Right ventricle myocardium inferior (tissue), 1 donor: ENCODE data around the gene NSL1. TPM values are rescaled to one million over a fixed set of nuclear protein-coding genes. Genes with fewer than 3 reads are reported as not detected.
"Not testable (repeated sequence)": the region's sequence is repeated elsewhere in the genome, so short reads cannot be mapped to it uniquely, and the experiment has no call there.

Source experiments
- ATAC-seq: fragments of 200-7000 bp; cut with Tn5 transposase; one replicate; pipeline ENCODE4 v1.9.1; 2020; ENCODE audit warnings: mild to moderate bottlenecking, moderate library complexity
- DNase-seq: peaks from one replicate; pipeline ENCODE4 v3.0.0; 2021; ENCODE audit errors: missing footprints
- intact Hi-C: fragments of 100-400 bp; cut with DNase I; formaldehyde crosslinking; loops from one replicate; pipeline ENCODE4 v1.11.0; 2022
- total RNA-seq: library from RNA; stranded (reverse); fragmentation: NEBNext Ultra II Directional; extraction: Animal tissue kit (Norgen Biotek cat#: 25700); gene quantifications from one replicate; pipeline ENCODE4 v1.2.1, GENCODE V29; 2021
- donor health status: DM: no; HTN: yes; CAD: no; lungs with severe emphysema.

NSL1 gene
- total RNA-seq, 1 donor from 2014 or later, result 26.7 TPM

DNA sequence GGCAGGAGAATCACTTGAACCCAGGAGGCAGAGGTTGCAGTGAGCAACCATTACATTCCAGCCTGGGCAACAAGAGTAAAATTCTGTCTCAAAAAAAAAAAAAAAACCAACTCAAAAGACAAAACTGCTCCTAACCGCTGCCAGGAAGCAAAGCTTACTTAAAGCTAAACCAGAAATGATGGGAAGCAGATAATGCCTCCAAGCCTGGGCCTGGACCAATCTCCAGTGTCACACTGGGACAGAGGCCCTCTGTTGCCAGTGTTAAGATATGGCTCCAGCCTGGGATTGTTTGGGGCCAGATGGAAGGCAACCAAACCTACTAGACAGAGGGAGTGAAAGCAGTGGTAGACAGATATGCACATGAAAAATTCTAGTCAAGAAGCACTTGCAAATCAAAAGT lies 36.9 kb downstream of the NSL1 start:
- DNase-seq (no peak), ATAC-seq (peak; percentile 67)
- intact Hi-C loops, result no loop called here

GRCh38 chr1:212754193-212754592 lies 37.4 kb downstream of the NSL1 start:
- DNase-seq (no peak), ATAC-seq (no peak)
- intact Hi-C loops, result no loop called here

- DNase-seq, result no peak
- no peak for ATAC-seq
- intact Hi-C loops, result no loop called here
Measured at GRCh38 chr1:212753749-212754148, 37.8 kb downstream of the NSL1 start.

GRCh38 chr1:212752934-212753497 lies 38.6 kb downstream of the NSL1 start:
- ATAC-seq (no peak), DNase-seq (no peak)
- intact Hi-C loops, result no loop called here

- no peak for DNase-seq
- intact Hi-C loops, result no loop called here
- ATAC-seq, result peak; percentile 64
Measured at GRCh38 chr1:212752252-212752933, 39.2 kb downstream of the NSL1 start.

DNA sequence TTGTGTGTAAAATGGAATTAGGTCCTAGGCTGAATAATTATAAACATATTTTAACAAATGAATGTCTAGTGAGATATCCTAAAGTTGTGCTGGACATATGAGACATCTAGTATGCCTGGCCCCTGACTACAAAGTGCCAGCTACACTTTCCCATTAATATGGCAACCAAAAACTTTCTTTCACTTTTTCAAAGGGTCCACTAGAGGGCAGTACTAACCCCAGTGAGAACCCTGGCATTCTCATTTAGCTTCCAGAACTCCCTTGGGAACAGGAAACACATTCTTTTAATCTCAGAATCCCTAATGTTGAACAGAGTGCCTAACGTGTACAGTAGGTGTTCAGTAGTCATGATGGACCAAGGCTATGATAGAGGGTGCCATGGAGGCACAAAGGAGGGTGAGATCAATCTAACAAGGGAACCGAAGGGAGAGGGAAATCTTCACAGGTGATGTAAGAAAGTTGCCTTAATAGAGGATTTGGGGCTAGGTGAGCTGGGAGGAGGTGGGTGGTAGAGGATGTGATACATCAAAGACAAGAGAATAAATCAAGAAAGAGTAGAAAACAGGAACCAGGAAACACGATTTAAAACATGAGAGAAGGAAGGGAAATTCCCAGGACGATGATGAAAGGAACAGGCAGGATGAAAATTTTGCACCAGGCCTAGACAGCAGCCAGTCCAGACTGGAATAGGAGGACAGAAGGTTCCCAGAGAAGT lies 41.6 kb downstream of the NSL1 start:
- DNase-seq (no peak), ATAC-seq (peak; percentile 34)
- intact Hi-C loops, result no loop called here

DNA sequence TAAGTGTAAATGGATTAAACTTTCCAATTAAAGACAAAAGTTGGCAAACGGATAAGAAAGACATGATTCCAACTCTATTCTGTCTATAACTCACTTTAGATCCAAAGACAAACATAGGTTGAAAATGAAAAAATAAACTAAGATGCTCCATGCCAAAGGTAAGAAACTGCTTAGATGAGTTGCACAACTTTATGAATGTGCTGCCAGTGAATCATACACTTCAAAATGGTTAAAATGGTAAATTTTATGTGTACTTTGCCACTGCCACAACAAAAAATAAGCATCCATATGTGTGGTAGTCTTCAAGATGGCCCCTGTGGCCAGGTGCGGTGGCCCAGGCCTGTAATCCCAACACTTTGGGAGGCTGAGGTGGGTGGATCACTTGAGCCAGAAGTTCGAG lies 45.0 kb downstream of the NSL1 start:
- intact Hi-C loops, result no loop called here

DNA sequence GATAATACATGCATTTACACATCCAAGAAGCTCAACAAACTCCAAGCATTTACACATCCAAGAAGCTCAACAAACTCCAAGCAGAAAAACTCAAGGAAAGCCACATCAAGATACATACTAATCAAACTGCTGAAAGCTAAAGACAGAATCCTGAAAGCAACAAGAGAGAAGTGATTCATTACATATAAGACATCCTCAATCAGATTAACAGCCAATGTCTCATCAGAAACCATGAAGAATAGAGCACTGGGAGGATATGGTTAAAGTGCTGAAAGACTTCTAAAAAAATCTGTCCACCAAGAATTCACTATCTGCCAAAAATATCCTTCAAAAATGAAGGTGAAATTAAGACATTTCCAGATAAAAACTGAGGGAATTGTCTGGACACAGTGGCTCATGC lies 46.3 kb downstream of the NSL1 start:
- no peak for ATAC-seq
- DNase-seq, result no peak
- intact Hi-C loops, result no loop called here

More for the DNA sequence above, 45.0 kb downstream of the NSL1 start:
- ATAC-seq (no peak), DNase-seq (no peak)

DNA sequence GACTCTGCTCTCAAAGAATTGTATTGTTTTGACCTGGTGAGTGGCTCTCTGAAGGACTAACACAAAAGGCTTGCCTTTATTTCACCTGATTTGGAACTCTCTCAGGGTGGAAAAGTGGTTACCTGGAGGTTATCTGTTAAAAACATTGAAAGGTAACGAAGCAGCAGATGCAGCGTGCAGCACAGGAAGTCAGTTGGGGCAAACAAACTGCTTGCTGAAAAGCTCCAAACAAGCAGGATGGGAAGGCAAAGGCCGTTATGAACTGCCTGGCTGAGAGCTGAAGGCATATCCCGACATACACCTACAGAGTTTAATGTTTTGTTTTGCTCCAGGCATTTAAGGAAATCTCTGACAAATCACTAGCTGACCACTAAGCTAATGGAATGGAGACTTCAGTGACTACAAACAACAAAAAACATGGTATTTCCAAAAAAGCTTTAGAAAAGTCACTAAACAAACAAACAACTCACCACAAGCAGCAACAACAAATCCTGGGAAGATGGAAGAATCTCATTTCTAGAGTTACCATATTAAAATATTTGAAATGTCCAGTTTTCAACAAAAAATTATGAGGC lies 47.6 kb downstream of the NSL1 start:
- DNase-seq (no peak), ATAC-seq (no peak)
- intact Hi-C loops, result loop anchor here (5.0 kb wide), 1 partner anchor 902 kb away; no protein-coding TSS in a partner anchor

GRCh38 chr1:212738330-212738729 lies 53.2 kb downstream of the NSL1 start:
- intact Hi-C loops, result no loop called here
- DNase-seq, result no peak
- ATAC-seq, result no peak

- DNase-seq (no peak), ATAC-seq (no peak)
- intact Hi-C loops, result no loop called here
Measured at GRCh38 chr1:212737559-212737958, 54.0 kb downstream of the NSL1 start.

DNA sequence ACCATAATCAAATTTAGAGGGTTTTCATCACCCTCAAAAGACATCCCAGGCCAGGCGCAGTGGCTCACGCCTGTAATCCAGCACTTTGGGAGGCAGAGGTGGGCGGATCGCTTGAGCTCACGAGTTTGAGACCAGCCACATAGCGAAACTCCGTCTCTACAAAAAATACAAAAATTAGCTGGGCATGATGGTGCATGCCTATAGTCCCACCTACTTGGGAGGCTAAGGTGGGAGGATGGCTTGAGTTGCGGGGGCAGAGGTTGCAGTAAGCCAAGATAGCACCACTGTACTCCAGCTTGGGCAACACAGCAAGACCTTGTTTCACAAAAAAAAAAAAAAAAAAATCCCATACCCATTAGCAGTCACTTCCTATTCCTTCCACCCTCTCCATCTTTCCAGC lies 58.5 kb downstream of the NSL1 start:
- DNase-seq, result no peak
- intact Hi-C loops, result no loop called here
- no peak for ATAC-seq

GRCh38 chr1:212731630-212732029 lies 59.9 kb downstream of the NSL1 start:
- no peak for ATAC-seq
- DNase-seq, result no peak
- intact Hi-C loops, result no loop called here

DNA sequence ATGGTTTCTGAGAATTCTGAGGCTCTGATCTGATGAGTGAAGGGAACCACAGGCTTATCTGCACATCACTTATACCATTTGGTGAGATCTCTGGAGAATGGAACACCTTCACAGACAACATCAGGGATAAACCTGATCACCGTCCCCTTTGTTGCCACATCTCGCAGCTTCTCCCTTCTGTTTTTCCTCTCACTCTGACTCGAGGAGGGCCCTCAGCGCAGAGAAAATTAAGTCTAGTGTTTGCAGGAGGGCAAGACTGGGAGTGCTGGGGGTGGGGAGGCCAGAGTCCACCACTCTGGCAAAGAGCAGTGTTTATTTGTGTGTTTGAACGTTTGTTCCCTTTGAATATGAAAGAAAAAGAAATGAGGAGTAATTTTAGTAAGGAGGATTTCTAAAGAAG lies 63.0 kb downstream of the NSL1 start:
- ATAC-seq (no peak), DNase-seq (no peak)
- intact Hi-C loops, result no loop called here

DNA sequence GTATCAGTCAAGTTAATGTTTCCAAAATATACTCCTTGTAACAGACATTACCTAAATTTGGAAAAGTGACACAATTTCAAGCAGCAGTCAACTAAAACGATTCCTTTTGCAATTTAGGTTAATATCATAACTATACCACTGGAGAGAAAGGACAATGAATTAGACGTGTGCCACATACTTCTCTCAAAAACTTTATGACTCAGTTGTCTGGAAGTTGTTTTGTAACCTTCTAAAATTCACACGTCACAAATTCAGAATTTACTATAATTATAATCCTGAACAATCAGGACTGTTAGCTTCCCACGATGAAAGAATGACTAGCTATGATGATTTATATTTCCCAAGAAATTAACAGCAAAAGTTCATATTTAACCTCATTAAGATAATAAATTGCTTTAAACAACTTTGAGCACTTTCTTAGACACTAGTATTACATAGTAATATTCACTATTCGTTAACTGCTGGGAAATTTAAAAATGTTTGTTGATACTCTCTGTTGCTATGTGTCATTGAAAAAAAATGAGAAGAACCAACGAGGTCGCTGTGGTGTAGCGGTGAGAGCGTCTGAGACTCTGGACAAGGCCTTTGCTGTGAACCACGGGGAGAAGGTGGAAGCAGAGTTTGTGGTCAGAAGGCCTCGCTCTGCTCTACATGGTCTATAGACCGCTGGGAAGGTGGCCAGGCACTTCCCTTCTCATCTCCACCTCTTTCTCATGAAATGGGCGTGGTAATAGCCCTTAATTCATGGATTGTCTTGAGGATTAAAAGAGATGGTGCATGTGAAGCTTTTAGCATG lies 64.0 kb downstream of the NSL1 start:
- intact Hi-C loops, result no loop called here
- DNase-seq (no peak), ATAC-seq (no peak)

GRCh38 chr1:212724679-212725078 lies 66.9 kb downstream of the NSL1 start:
- ATAC-seq, intact Hi-C loops, DNase-seq: not testable (repeated sequence)

DNA sequence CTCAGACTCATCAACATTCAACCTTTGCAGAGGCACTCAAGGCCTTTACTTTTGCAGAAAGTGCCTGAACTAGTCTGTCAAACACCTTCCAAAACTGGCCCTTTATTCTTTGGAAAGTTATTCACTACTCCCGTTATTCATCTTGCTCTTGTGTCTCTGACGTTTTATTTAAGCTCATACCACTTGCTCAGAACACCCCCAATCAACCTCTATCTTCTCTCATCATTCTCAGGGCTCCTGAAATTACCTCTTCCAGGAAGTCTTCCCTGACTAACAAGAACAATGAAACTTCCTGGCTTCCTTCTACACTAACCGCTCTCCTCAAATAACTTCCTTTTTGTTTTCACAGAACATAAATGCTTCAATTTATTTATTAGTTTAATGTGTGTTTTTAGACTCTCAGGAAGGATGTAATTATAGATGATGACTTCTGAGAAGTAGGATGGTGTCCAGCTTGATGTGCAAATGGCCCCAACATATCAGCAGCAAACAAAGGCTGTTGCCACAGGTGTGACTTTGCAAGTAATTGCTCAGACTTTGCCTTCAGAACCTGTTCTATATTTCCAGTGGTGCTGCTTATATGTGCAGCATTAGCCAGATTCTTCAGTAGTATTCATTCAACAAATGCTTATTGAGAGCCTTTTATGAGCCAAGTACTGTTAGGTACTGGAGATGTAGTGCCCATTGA lies 69.2 kb downstream of the NSL1 start:
- no peak for DNase-seq
- intact Hi-C loops, result no loop called here
- ATAC-seq, result no peak

DNA sequence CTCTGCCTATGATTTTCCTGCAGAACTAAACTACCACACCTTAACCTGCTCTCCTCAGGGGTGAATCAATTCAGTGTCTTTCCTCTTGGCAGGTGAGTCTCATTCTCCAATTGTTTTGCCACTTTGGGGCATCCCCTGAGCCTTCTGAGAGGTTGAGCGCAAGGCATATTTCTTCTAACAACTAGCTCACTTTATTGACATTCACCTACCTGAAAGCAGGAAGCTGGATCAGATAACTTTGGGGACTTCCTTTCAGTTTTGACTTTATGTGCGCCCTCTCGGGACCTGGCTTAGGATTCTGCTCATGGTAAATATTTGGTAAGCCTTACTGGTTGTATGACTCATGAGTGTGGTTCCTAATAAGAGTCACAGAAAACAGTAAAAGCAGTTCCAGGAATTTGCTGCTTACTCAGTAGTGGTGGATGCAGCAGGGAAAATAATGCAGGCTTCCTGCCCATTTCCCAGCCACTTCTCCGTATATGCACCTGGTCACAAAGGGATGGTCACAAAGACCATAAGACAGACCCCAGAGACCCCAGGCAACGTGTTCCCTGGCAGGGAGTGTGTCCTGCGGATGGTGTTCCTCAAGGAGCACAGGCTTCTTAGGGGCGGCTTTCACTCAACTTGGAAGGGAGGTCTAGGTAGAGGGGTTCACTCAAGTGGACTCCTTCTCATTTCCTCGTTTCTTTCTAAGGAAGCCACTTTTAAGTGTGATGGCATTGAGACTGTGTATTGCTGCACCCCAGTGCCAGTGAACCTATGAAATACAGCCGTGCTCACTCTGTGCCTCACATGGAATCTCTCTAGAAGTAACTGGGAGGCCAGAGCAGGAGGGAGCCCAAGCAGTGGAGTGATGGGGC lies 70.0 kb downstream of the NSL1 start:
- intact Hi-C loops, result no loop called here
- DNase-seq, result no peak
- no peak for ATAC-seq
